ENCODE results near the gene SUCNR1. TPM values are rescaled to one million over a fixed set of nuclear protein-coding genes. Genes with fewer than 3 reads are reported as not detected.

SUCNR1 gene
- total and polyA plus RNA-seq, 2 of the 13 experiments (the other 11 are each of a cell fraction or from before 2014, with no cell fraction given): 0.03 TPM; not detected in 1

- no peaks in the 10 kb centered on the region for H3K79me2 ChIP-seq (ENCODE audit: insufficient read depth, low read length)
- H4K20me1 ChIP-seq (ENCODE audit: insufficient read depth, low read length): no peaks in the 10 kb centered on the region
- DNase-seq (ENCODE audit: low spot score): no peak
- in situ Hi-C loops (cut with HindIII; ENCODE audit: extremely low pct_ligation_motif_present, low pct_unique_long_range_greater_than_20kb) (no loop called here), intact Hi-C loops (cut with micrococcal nuclease; ENCODE audit: unreplicated experiment) (no loop called here)
- no peak for TF ChIP-seq TCF7L2 (IDR thresholded peaks at IDR 0.05; ENCODE audit: low read depth, low read length)
- TF ChIP-seq ZNF629 (CRISPR knock-in tag; conservative IDR thresholded peaks at IDR 0.05): no peak
- no peak for TF ChIP-seq CCAR2 (optimal IDR thresholded peaks at IDR 0.05; ENCODE audit: low read depth, low read length)
- no peak for TF ChIP-seq HMG20B (CRISPR knock-in tag; conservative IDR thresholded peaks at IDR 0.05)
- no peak for TF ChIP-seq CHD4 (IDR thresholded peaks at IDR 0.05; ENCODE audit: borderline replicate concordance, low read length)
- TF ChIP-seq EHMT2 (IDR thresholded peaks at IDR 0.05; ENCODE audit: borderline replicate concordance, low read depth, low read length): no peak
- no peak for TF ChIP-seq PAF1 (CRISPR knock-in tag; IDR thresholded peaks at IDR 0.05)
- TF ChIP-seq ATM (IDR thresholded peaks at IDR 0.05; ENCODE audit: borderline replicate concordance): no peak
- no peak for TF ChIP-seq ZFYVE20 (CRISPR knock-in tag; IDR thresholded peaks at IDR 0.05; ENCODE audit: borderline replicate concordance, low read depth)
- no peak for TF ChIP-seq MAF1 (CRISPR knock-in tag; IDR thresholded peaks at IDR 0.05; ENCODE audit: borderline replicate concordance)
- no peaks in the 10 kb centered on the region; a peak in 1 of 5 replicates for H3K27me3 ChIP-seq (ENCODE audit: control insufficient read depth in 1 of 2, insufficient read depth in 2 of 2, low read length in 2 of 2)
- ATAC-seq: no peak
- ChIA-PET CTCF (ENCODE audit: low intra/inter-chr PET ratio, low total read pairs) (no interaction called here), POLR2A (no interaction called here)
- WGBS (ENCODE audit: low lambda C conversion rate): 0% methylated on average over 1 of the region's 1 CpG
- BruUV-seq (replicated peaks): no TSS peak
- no peaks in the 10 kb centered on the region for H3K4me1 ChIP-seq (ENCODE audit: insufficient read depth, low read length)
- no peaks in the 10 kb centered on the region for H3K9me3 ChIP-seq (ENCODE audit: low read length)
- no peak overlapping the region for H2AFZ ChIP-seq (ENCODE audit: low read length)
- H3K4me2 ChIP-seq (ENCODE audit: low read depth, low read length): no peak overlapping the region
- FAIRE-seq: no peak
- H3K36me3 ChIP-seq (replicated peaks in 1 of 2; ENCODE audit: control insufficient read depth in 1 of 2, insufficient read depth in 2 of 2, low read length in 2 of 2): no peaks in the 10 kb centered on the region
- H3K27ac ChIP-seq (ENCODE audit: extremely low read length, insufficient read depth, low read length): no peak overlapping the region
- H3K4me3 ChIP-seq (replicated peaks in 1 of 3; ENCODE audit: insufficient read depth in 1 of 3, low read depth in 2 of 3, low read length in 3 of 3): no peak overlapping the region
- no peak overlapping the region for H3K9ac ChIP-seq (ENCODE audit: insufficient read depth, low read depth, low read length)
Observed at GRCh38 chr3:151867666-151868065, 5.8 kb upstream of the SUCNR1 start.

GRCh38 chr3:151869181-151869580 lies 4.3 kb upstream of the SUCNR1 start:
- Histone ChIP-seq H3K4me3 (replicated peaks in 1 of 3; ENCODE audit: insufficient read depth in 1 of 3, low read depth in 2 of 3, low read length in 3 of 3) (no peak overlapping the region), H3K4me1 (ENCODE audit: insufficient read depth, low read length) (no peaks in the 10 kb centered on the region), H2AFZ (ENCODE audit: low read length) (no peak overlapping the region), H3K9me3 (ENCODE audit: low read length) (no peaks in the 10 kb centered on the region), H3K9ac (ENCODE audit: insufficient read depth, low read depth, low read length) (no peak overlapping the region), H4K20me1 (ENCODE audit: insufficient read depth, low read length) (no peaks in the 10 kb centered on the region), H3K4me2 (ENCODE audit: low read depth, low read length) (no peak overlapping the region), H3K27ac (ENCODE audit: extremely low read length, insufficient read depth, low read length) (no peak overlapping the region), H3K36me3 (replicated peaks in 1 of 2; ENCODE audit: control insufficient read depth in 1 of 2, insufficient read depth in 2 of 2, low read length in 2 of 2) (no peaks in the 10 kb centered on the region), H3K27me3 (ENCODE audit: control insufficient read depth in 1 of 2, insufficient read depth in 2 of 2, low read length in 2 of 2) (no peaks in the 10 kb centered on the region; a peak in 1 of 5 replicates), H3K79me2 (ENCODE audit: insufficient read depth, low read length) (no peaks in the 10 kb centered on the region)
- in situ Hi-C loops (cut with HindIII; ENCODE audit: extremely low pct_ligation_motif_present, low pct_unique_long_range_greater_than_20kb) (no loop called here), intact Hi-C loops (cut with micrococcal nuclease; ENCODE audit: unreplicated experiment) (no loop called here)
- BruUV-seq (replicated peaks): no TSS peak
- FAIRE-seq (no peak), DNase-seq (ENCODE audit: low spot score) (no peak), ATAC-seq (no peak)
- ChIA-PET POLR2A (no interaction called here), CTCF (ENCODE audit: low intra/inter-chr PET ratio, low total read pairs) (no interaction called here)
- WGBS (ENCODE audit: low lambda C conversion rate): 19% methylated on average over 3 of the region's 3 CpGs
- no peak for TF ChIP-seq TBX3 (IDR thresholded peaks at IDR 0.05; ENCODE audit: borderline replicate concordance)
- TF ChIP-seq SRSF1 (optimal IDR thresholded peaks at IDR 0.05; ENCODE audit: low read depth, low read length): no peak
- TF ChIP-seq USF2 (IDR thresholded peaks at IDR 0.05; ENCODE audit: low read depth, low read length): no peak
- no peak for TF ChIP-seq USF2 (CRISPR knock-in tag; IDR thresholded peaks at IDR 0.05; ENCODE audit: borderline replicate concordance)
- no peak for TF ChIP-seq ZNF234 (CRISPR knock-in tag; conservative IDR thresholded peaks at IDR 0.05)
- no peak for TF ChIP-seq GPBP1L1 (CRISPR knock-in tag; IDR thresholded peaks at IDR 0.05)
- TF ChIP-seq ZKSCAN8 (CRISPR knock-in tag; IDR thresholded peaks at IDR 0.05; ENCODE audit: borderline replicate concordance): no peak
- TF ChIP-seq ZNF136 (CRISPR knock-in tag; IDR thresholded peaks at IDR 0.05; ENCODE audit: low read depth): no peak
